ENCODE data around the gene MICAL2. TPM values are rescaled to one million over a fixed set of nuclear protein-coding genes. Genes with fewer than 3 reads are reported as not detected.

MICAL2 gene
- total RNA-seq, 3 donors from 2014 or later: 263 to 384 (median 312) TPM

GRCh38 chr11:12137938-12138731, 27.7 kb downstream of the MICAL2 start:
- intact Hi-C loops (cut with DNase I, micrococcal nuclease): no loop called here
- DNase-seq (no peak), ATAC-seq (no peak)
- no peaks in the 10 kb centered on the region for H3K9me3 ChIP-seq
- H3K36me3 ChIP-seq (ENCODE audit: low read depth): no peaks in the 10 kb centered on the region
- H3K4me1 ChIP-seq (ENCODE audit: low read depth): peaks cover 46% of the 10 kb centered on the region
- no peak overlapping the region for H3K4me3 ChIP-seq
- no peak for TF ChIP-seq CTCF (IDR thresholded peaks at IDR 0.05)

GRCh38 chr11:12139144-12139881, 28.9 kb downstream of the MICAL2 start:
- no peak overlapping the region for H3K4me3 ChIP-seq
- no peak for TF ChIP-seq CTCF (IDR thresholded peaks at IDR 0.05)
- peaks cover 54% of the 10 kb centered on the region for H3K4me1 ChIP-seq (ENCODE audit: low read depth)
- no peaks in the 10 kb centered on the region for H3K9me3 ChIP-seq
- no peak for ATAC-seq
- intact Hi-C loops (cut with DNase I, micrococcal nuclease): no loop called here
- peak in 1 of 3 donors; percentile 57 for DNase-seq
- H3K36me3 ChIP-seq (ENCODE audit: low read depth): no peaks in the 10 kb centered on the region

GRCh38 chr11:12140186-12140793, 29.9 kb downstream of the MICAL2 start:
- no peaks in the 10 kb centered on the region for H3K36me3 ChIP-seq (ENCODE audit: low read depth)
- peaks cover 60% of the 10 kb centered on the region for H3K4me1 ChIP-seq (ENCODE audit: low read depth)
- DNase-seq (no peak), ATAC-seq (no peak)
- H3K4me3 ChIP-seq: no peak overlapping the region
- no peak for TF ChIP-seq CTCF (IDR thresholded peaks at IDR 0.05)
- intact Hi-C loops (cut with DNase I, micrococcal nuclease): no loop called here
- H3K9me3 ChIP-seq: no peaks in the 10 kb centered on the region

GRCh38 chr11:12141283-12141682, 30.9 kb downstream of the MICAL2 start:
- intact Hi-C loops (cut with DNase I, micrococcal nuclease): no loop called here
- no peak for TF ChIP-seq CTCF (IDR thresholded peaks at IDR 0.05)
- Histone ChIP-seq H3K4me3 (no peak overlapping the region), H3K36me3 (ENCODE audit: low read depth) (no peaks in the 10 kb centered on the region), H3K4me1 (ENCODE audit: low read depth) (peaks cover 54% of the 10 kb centered on the region), H3K9me3 (no peaks in the 10 kb centered on the region)
- DNase-seq (peak in 1 of 3 donors; percentile 23), ATAC-seq (peak; percentile 3)

GRCh38 chr11:12142176-12142575, 31.8 kb downstream of the MICAL2 start:
- H3K4me1 ChIP-seq (ENCODE audit: low read depth): peaks cover 46% of the 10 kb centered on the region
- peak; percentile 56 for ATAC-seq
- intact Hi-C loops (cut with DNase I, micrococcal nuclease): no loop called here

More at GRCh38 chr11:12142176-12142575, 31.8 kb downstream of the MICAL2 start:
- Histone ChIP-seq H3K4me3 (no peak overlapping the region), H3K9me3 (no peaks in the 10 kb centered on the region), H3K36me3 (ENCODE audit: low read depth) (no peaks in the 10 kb centered on the region)
- DNase-seq: peak in 2 of 3 donors; percentile 21 to 33
- TF ChIP-seq CTCF (IDR thresholded peaks at IDR 0.05): no peak
